Erythroblast (primary cell): Measurements from ENCODE around the gene RYR1.
"Not testable (repeated sequence)": the region's sequence is repeated elsewhere in the genome, so short reads cannot be mapped to it uniquely, and the experiment has no call there.

Experiments
- DNase-seq, 2 experiments: peaks; one replicate each; lab custom pipeline; 2025; lab: John Stamatoyannopoulos, UW
- GATA1 ChIP-seq: IDR thresholded peaks from 2 replicates; pipeline ENCODE4 v1.6.1; 2011; ENCODE audit warnings: low read depth, mild to moderate bottlenecking, control low read depth, low read length, moderate library complexity
- POLR2A ChIP-seq: IDR thresholded peaks from 2 replicates; pipeline ENCODE4 v1.6.1; 2011; ENCODE audit warnings: mild to moderate bottlenecking, low read length

RYR1 gene

DNA sequence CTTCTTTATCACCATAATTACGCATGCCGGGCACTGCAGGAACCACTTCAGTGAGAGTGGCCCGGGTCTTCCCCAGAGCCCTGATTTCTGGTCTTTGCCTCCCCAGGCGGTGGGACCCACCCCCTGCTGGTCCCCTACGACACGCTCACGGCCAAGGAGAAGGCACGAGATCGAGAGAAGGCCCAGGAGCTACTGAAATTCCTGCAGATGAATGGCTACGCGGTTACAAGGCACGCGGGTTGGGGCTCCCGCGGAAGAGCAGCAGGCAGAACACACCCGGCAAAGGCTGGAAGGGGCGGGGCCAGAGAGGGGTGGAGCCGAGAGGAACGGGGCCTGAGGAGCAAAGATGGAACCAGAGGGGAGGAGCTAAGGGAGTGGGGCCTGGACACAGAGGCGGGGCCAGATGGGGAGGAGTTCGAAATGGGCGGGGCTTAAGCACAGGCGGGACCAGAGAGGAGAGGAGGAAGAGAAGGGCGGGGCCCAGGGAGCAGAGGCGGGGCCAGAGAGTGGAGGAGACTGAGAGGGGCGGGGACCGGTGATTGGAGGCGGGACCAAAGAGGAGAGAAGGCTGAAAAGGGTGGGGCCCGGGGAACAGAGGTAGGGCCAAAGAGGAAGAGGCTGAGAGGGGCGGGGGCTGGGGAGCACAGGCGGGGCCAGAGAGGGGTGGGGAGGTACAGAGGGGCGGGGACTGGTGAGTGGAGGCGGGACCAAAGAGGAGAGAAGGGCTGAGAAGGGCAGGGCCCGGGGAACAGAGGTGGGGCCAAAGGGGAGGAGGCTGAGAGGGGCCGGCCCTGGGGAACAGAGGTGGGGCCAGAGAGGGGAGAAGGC is 73.4 kb downstream of the RYR1 start:
- peak; percentile 86 to 92 for DNase-seq
- TF ChIP-seq GATA1 (no peak), POLR2A (no peak)

DNA sequence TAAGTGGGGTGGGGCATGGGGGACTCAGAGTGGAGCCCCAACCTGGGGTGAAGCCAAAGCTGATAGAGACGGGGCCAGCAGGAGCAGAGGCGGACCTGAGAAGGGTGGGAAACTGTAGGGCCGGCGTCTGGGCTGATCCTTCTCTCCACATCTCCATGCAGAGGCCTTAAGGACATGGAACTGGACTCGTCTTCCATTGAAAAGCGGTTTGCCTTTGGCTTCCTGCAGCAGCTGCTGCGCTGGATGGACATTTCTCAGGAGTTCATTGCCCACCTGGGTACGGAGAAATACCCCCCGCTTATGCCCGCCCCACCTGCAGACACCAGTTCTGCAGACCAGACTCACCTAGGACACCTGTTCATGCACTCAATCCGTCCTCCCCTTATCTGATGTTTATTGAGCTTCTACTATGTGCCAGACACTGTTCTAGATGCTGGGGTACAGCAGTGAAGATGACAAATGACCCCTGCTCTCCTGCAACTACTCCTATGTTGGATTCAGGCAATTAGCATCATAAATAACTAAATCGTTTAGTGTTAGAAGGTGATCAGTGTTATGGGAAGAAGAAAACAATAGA is 74.1 kb downstream of the RYR1 start:
- TF ChIP-seq POLR2A (no peak), GATA1 (no peak)
- no peak for DNase-seq

DNA sequence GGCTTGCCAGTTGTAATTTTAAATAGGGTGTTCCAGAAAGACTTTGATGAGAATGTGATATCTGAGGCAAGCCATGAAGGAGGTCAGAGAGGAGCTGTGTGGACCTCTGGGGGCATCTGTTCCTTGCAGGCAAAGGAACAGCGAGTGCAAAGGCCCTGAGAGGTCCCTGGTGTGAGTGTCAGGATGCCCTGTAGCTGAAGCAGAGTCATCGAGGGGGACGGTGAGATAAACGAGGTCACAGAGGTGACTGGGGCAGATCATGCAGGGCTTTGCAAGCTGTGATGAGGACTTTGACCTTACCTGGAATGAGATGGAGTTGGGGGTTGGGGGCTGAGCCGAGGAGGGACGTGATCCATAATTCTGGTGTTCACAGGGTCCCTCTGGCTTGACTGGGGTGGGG is 75.0 kb downstream of the RYR1 start:
- TF ChIP-seq POLR2A (no peak), GATA1 (no peak)

GRCh38 chr19:38509027-38509426 is 75.5 kb downstream of the RYR1 start:
- no peak for DNase-seq
- TF ChIP-seq GATA1 (no peak), POLR2A (no peak)

More for the DNA sequence above, 75.0 kb downstream of the RYR1 start:
- no peak for DNase-seq

- DNase-seq = no peak
- TF ChIP-seq GATA1 (no peak), POLR2A (no peak)
Measured at GRCh38 chr19:38511074-38511708, 77.7 kb downstream of the RYR1 start.

DNA sequence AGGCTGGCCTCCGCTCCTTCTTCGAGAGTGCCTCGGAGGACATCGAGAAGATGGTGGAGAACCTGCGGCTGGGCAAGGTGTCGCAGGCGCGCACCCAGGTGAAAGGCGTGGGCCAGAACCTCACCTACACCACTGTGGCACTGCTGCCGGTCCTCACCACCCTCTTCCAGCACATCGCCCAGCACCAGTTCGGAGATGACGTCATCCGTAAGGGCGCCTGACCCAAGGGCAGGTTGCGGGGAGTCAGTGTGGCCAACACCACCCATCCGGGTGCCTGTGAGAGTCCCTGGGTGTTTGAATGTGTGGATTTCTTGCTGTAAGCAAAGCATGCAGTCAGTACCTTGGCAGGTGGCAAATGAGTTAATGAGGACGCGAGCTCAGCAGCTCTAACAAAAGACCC is 78.8 kb downstream of the RYR1 start:
- TF ChIP-seq POLR2A = no peak

DNA sequence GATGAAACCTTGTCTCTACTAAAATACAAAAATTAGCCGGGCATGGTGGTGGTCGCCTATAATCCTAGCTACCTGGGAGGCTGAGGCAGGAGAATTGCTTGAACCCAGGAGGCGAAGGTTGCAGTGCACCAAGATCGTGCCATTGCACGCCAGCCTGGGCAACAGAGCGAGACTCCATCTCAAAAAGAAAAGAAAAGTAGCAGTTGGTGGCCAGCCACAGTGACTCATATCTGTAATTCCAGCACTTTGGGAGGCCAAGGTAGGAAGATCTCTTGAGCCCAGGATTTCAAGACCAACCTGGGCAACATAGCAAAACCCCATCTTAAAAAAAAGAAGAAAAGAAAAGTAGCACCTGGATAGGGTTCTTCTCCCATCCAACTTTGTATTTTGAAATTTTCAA is 79.7 kb downstream of the RYR1 start:
- DNase-seq = not testable (repeated sequence)

More for the DNA sequence above, 78.8 kb downstream of the RYR1 start:
- DNase-seq = no peak

- DNase-seq = no peak
- no peak for TF ChIP-seq GATA1
- no peak for TF ChIP-seq POLR2A
Measured at GRCh38 chr19:38513762-38514167, 80.3 kb downstream of the RYR1 start.

DNA sequence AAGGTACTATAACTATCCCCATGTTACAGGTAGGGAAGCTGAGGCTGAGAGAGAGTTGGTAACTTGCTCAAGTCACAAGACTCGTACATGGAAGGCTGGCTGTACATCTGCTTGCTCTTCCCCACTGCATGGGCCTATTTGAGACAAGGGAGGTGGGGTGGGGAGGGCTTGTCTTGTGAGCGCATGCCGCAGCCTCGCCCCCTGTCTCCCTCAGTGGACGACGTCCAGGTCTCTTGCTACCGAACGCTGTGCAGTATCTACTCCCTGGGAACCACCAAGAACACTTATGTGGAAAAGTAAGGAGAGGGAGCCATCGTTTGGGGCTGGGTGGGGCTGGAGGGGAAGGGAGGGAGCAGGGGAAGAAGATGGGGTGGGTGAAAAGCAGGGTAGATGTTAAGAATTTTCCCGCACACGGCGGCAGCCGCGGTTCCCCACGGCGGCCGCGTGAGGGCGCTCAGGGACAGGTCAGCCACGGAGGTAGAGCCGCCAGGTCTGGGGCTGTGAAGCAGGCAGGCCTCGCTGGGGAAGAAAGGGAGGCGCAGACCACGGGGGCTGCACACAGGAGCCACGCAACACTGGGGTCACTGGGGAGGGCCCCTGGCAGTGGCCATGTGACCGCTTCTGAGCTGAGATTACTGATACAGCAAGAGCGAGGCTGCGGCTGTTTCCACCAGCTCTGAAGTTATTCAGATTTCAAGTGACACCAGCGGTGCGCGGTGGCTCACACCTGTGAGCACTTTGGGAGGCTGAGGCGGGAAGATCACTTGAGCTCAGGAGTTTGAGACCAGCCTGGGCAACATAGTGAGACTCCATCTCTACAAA is 81.5 kb downstream of the RYR1 start:
- TF ChIP-seq GATA1 = no peak
- no peak for TF ChIP-seq POLR2A
- peak; percentile 66 to 80 for DNase-seq

DNA sequence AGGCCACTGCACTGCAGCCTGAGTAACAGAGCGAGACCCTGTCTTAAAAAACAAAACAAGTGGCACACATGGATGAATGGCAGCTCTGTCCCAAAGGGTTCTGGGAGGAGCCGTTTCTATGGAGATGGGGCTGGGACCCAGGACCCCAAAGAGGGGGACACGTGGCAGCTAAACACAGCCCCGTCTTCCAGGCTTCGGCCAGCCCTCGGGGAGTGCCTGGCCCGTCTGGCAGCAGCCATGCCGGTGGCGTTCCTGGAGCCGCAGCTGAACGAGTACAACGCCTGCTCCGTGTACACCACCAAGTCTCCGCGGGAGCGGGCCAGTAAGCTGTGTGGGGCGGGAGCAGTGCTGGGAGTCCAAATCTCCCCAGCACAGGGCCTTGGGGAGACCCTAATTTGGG is 82.4 kb downstream of the RYR1 start:
- TF ChIP-seq POLR2A = no peak
- TF ChIP-seq GATA1 = no peak
- DNase-seq = no peak

GRCh38 chr19:38516802-38517201 is 83.3 kb downstream of the RYR1 start:
- DNase-seq = no peak
- no peak for TF ChIP-seq POLR2A
- no peak for TF ChIP-seq GATA1

- TF ChIP-seq POLR2A (no peak), GATA1 (no peak)
- DNase-seq = no peak
Measured at GRCh38 chr19:38517321-38517720, 83.8 kb downstream of the RYR1 start.

DNA sequence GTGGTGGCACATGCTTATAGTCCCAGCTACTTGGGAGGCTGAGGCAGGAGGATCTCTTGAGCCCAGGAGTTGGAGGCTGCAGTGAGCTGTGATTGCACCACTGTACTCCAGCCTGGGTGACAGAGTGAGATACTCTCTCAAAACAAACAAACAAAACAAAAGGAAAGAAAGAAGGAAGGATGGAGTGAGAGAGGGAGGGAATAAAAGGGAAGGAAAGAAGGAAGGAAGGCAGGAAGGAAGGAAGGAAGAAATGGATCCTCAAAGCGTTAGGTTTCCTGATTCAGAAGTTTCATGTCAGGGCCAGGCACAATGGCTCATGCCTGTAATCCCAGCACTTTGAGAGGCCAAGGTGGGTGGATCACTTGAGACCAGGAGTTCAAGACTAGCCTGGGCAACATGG is 84.5 kb downstream of the RYR1 start:
- not testable (repeated sequence) for DNase-seq

DNA sequence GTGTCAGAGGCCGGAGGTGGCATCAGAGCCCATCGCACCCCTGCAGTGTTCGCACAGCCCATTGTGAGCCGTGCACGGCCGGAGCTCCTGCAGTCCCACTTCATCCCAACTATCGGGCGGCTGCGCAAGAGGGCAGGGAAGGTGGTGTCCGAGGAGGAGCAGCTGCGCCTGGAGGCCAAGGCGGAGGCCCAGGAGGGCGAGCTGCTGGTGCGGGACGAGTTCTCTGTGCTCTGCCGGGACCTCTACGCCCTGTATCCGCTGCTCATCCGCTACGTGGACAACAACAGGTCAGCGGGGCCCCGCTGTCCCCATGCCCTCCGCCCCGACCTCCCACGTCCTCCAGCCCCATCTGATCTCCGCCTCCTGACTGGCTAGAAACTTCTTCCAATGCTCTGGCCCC is 85.7 kb downstream of the RYR1 start:
- TF ChIP-seq POLR2A = no peak
- no peak for TF ChIP-seq GATA1
- no peak for DNase-seq
